Thoracic aorta (tissue), 2 donors: ENCODE data around the gene TMEM86B. TPM values are rescaled to one million over a fixed set of nuclear protein-coding genes. Genes with fewer than 3 reads are reported as not detected.

Experiments used
- ATAC-seq: fragments of 150-250 bp; one replicate; pipeline ENCODE4 v1.8.0; 2017; ENCODE audit warnings: low read depth; ENCODE audit not compliant: insufficient number of reproducible peaks, low FRiP score
- DNase-seq: peaks from one replicate; pipeline ENCODE4 v3.0.0-alpha.2; 2020; ENCODE audit warnings: low spot score
- H3K27ac ChIP-seq, 2 donors: fragments of 200-600 bp; sonication (generic); 1 replicate in 1 of 2; 2 replicates in 1 of 2; pipeline ENCODE4 v1.5.1; 2016; ENCODE audit warnings: mild to moderate bottlenecking in 2 of 2, moderate library complexity in 2 of 2
- H3K27me3 ChIP-seq: fragments of 200-600 bp; sonication (generic); replicated peaks from 2 replicates; pipeline ENCODE4 v1.6.0; 2016; ENCODE audit warnings: mild to moderate bottlenecking; ENCODE audit not compliant: insufficient read depth
- H3K36me3 ChIP-seq: fragments of 200-600 bp; sonication (generic); one replicate; pipeline ENCODE4 v1.5.1; 2016
- H3K4me1 ChIP-seq, 2 donors: fragments of 200-600 bp; sonication (generic); 1 replicate in 1 of 2; 2 replicates in 1 of 2; pipeline versions ENCODE4 v1.5.1 to v1.6.0; 2016; ENCODE audit warnings: low read depth in 2 of 2, mild to moderate bottlenecking in 1 of 2; ENCODE audit not compliant: control insufficient read depth in 1 of 2
- H3K4me3 ChIP-seq: fragments of 200-600 bp; sonication (generic); 2 replicates; pipeline ENCODE4 v1.5.1; 2016; ENCODE audit warnings: mild to moderate bottlenecking
- H3K9me3 ChIP-seq: fragments of 200-600 bp; sonication (generic); 2 replicates; pipeline ENCODE4 v1.5.1; 2016
- total RNA-seq, 2 donors: library from RNA; depleted of rRNA; stranded (reverse); fragments of >200 nt; gene quantifications; one replicate each; pipeline versions ENCODE4 v1.1.0 to v1.2.3, GENCODE V29; 2016
- TF ChIP-seq, protein P1 (sequence below): fragments of 200-600 bp; sonication (generic); IDR thresholded peaks from one replicate; pipeline ENCODE4 v1.5.1; 2019; ENCODE audit warnings: antibody characterized with exemption

TMEM86B gene, protein sequence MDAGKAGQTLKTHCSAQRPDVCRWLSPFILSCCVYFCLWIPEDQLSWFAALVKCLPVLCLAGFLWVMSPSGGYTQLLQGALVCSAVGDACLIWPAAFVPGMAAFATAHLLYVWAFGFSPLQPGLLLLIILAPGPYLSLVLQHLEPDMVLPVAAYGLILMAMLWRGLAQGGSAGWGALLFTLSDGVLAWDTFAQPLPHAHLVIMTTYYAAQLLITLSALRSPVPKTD
- 1 to 10 TPM; 2.4 to 4.8 TPM for total RNA-seq

DNA sequence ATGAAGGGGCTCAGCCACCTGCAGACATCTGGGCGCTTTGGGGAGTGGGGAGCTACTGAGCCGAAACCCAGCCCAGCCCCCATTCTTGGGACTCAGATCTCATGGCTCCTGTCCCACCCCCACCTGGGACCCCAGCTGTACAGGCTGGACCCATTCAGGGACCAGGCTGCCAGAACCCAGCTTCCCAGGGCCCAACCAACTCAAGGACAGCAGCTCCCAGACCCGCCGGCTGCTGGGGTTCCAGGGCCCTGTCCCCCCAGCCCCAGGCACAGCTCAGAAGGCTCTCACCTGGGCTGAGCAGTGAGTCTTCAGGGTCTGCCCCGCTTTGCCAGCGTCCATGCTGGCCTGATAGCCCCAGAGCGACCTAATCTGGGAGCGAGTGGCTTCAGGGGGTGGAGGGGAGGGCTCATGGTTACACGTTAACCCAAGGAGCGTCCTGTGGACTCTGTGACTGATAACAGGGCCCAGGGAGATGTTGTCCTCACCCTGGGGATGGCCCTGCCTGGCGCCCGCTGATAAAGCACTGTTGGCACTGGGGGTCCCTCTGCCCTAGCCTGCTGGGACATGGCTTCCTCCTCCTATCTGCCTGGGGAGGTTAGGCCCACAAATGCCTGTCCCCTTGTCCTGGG, at the start of gene TMEM86B:
TSS of gene TMEM86B (minus strand) at position 361 of the 629 bp plus-strand sequence. CDS start at position 339, 22 bp downstream.
- DNase-seq, result no peak
- no peak within 1 kb of the TSS for H3K27ac ChIP-seq
- ATAC-seq, result no peak
- TF ChIP-seq, protein P1, sequence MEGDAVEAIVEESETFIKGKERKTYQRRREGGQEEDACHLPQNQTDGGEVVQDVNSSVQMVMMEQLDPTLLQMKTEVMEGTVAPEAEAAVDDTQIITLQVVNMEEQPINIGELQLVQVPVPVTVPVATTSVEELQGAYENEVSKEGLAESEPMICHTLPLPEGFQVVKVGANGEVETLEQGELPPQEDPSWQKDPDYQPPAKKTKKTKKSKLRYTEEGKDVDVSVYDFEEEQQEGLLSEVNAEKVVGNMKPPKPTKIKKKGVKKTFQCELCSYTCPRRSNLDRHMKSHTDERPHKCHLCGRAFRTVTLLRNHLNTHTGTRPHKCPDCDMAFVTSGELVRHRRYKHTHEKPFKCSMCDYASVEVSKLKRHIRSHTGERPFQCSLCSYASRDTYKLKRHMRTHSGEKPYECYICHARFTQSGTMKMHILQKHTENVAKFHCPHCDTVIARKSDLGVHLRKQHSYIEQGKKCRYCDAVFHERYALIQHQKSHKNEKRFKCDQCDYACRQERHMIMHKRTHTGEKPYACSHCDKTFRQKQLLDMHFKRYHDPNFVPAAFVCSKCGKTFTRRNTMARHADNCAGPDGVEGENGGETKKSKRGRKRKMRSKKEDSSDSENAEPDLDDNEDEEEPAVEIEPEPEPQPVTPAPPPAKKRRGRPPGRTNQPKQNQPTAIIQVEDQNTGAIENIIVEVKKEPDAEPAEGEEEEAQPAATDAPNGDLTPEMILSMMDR, result no peak
- peaks cover 33% of the 10 kb centered on the region for H3K36me3 ChIP-seq
- H3K4me1 ChIP-seq, result no peaks in the 10 kb centered on the region
- H3K4me3 ChIP-seq, result no peak within 1 kb of the TSS
- H3K27me3 ChIP-seq, result no peaks in the 10 kb centered on the region
- H3K9me3 ChIP-seq, result no peaks in the 10 kb centered on the region

DNA sequence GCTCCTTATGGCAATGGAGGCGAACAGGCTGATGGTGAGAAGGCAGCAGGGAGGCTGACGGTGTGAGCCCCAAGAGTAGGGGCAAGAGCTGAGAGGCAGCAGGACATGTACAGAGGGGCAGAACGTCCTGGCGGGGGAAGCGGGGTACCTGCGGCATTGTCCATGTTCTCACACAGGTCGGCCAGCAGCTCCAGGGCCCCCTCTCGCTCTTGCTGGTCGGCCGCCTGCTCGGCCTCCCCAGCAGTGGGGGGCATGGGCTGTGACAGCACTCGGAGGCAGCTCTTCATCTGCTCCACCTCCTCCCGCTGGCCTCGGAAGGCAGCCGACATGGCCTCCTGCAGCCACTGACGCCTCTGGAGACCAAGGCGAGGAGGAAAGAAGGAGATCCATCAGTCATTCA, 48.9 kb upstream of the TMEM86B start:
- DNase-seq (no peak), ATAC-seq (no peak)
- TF ChIP-seq, protein P1, result no peak
- Histone ChIP-seq H3K27ac (no peak overlapping the region), H3K4me3 (no peak overlapping the region), H3K27me3 (no peaks in the 10 kb centered on the region), H3K36me3 (peaks cover 9% of the 10 kb centered on the region), H3K4me1 (peaks cover 9 to 17% of the 10 kb centered on the region in 2 donors), H3K9me3 (no peaks in the 10 kb centered on the region)

DNA sequence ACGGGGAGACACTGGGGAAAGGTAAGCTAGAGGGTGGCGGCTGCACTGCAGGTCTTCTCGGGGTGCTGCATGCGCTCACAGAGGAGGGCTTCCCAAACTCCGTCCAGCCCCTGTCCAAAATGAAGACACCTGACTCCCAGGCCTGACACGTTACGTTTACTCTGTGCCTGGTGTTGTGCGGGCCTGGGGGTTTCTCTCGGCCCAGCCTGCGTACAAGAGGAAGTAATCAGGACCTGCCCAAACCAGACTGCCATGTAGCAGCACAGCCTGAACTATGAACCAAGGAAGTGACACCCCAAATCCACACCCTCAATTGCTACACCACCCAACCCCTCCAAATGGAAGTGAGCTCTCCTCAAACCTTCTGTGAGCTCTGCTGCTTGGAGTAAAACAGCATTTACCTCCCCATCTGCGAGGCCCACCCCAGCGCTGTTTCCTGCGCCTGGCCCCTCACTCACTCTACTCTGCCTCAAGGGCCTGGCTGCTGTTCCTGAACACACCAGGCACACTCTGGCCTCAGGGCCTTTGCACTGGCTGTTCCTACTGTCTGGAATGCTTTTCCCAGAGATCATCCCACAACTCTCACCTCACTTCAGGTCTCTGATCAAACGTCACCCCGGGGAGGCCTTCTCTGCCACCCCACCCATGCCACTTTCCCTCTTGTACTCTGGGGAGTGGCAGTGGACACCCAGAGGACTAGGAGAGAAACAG, 48.3 kb upstream of the TMEM86B start:
- no peak overlapping the region for H3K4me3 ChIP-seq
- no peaks in the 10 kb centered on the region for H3K9me3 ChIP-seq
- no peak for ATAC-seq
- H3K4me1 ChIP-seq, result peaks cover 9 to 17% of the 10 kb centered on the region in 2 donors
- peaks cover 9% of the 10 kb centered on the region for H3K36me3 ChIP-seq
- DNase-seq, result no peak
- H3K27me3 ChIP-seq, result no peaks in the 10 kb centered on the region
- TF ChIP-seq, protein P1, result no peak
- H3K27ac ChIP-seq, result no peak overlapping the region

DNA sequence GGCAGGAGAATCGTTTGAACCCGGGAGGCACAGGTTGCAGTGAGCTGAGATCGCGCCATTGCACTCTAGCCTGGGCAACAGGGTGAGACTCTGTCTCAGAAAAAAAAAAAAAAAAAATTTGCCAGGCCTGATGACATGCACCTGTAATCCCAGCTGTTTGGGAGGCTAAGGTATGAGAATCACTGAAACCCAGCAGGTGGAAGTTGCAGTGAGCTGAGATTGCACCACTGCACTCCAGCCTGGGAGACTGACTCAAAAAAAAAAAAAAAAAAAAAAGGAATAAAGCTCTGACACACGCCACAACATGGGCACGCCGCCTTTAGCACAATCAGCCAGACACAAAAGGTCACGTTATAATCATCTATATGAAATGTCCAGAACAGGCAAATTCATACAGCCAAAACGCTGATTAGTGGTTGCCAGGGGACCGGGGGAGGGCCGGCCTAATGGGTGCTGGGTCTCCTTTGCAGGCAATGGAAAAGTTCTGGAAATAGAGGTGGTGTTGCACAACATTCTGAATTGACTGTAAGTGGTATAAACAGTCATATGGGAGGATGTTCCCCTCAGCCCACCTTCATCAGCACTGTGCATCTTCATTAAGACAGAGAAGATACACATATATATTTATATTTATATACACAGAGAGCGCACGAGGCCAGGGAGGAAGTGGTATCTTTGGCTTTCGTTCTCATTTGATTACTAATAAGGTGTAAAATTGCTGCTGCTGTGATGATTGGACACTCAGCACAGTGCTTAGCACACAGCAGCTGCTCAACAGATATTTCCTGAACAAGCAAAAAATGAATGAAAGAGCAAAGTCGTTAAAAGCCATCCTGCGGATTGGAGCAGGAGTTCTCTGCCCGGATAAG, 47.5 kb upstream of the TMEM86B start:
- no peak for DNase-seq
- peaks cover 9% of the 10 kb centered on the region for H3K36me3 ChIP-seq
- no peak for ATAC-seq
- no peak overlapping the region for H3K4me3 ChIP-seq
- H3K9me3 ChIP-seq, result no peaks in the 10 kb centered on the region
- H3K27ac ChIP-seq, result no peak overlapping the region
- TF ChIP-seq, protein P1, result no peak
- H3K27me3 ChIP-seq, result no peaks in the 10 kb centered on the region
- peaks cover 9 to 17% of the 10 kb centered on the region in 2 donors for H3K4me1 ChIP-seq
